Effector CD8-positive, alpha-beta T cell (primary cell): ENCODE data around the gene TESMIN.

Experiments
- DNase-seq: peaks from one replicate; lab custom pipeline; 2025; lab: John Stamatoyannopoulos, UW

The TESMIN gene

GRCh38 chr11:68710409-68710808, 40.9 kb downstream of the TESMIN start:
- no peak for DNase-seq

GRCh38 chr11:68709062-68709461, 42.3 kb downstream of the TESMIN start:
- no peak for DNase-seq

- DNase-seq: no peak
Observed at GRCh38 chr11:68707527-68707926, 43.8 kb downstream of the TESMIN start.

GRCh38 chr11:68704887-68705286, 46.4 kb downstream of the TESMIN start:
- DNase-seq: no peak

- no peak for DNase-seq
Observed at GRCh38 chr11:68698993-68699392, 52.3 kb downstream of the TESMIN start.

- DNase-seq: no peak
Observed at GRCh38 chr11:68695531-68695930, 55.8 kb downstream of the TESMIN start.

GRCh38 chr11:68694431-68695297, 56.7 kb downstream of the TESMIN start:
- DNase-seq: no peak

GRCh38 chr11:68693484-68693882, 57.8 kb downstream of the TESMIN start:
- DNase-seq: no peak

- DNase-seq: no peak
Observed at GRCh38 chr11:68692871-68693483, 58.3 kb downstream of the TESMIN start.

GRCh38 chr11:68692115-68692514, 59.2 kb downstream of the TESMIN start:
- no peak for DNase-seq

- DNase-seq: no peak
Observed at GRCh38 chr11:68691402-68691784, 59.9 kb downstream of the TESMIN start.

- no peak for DNase-seq
Observed at GRCh38 chr11:68690671-68691401, 60.5 kb downstream of the TESMIN start.

- no peak for DNase-seq
Observed at GRCh38 chr11:68689737-68690625, 61.3 kb downstream of the TESMIN start.

GRCh38 chr11:68688881-68689280, 62.4 kb downstream of the TESMIN start:
- DNase-seq: no peak

GRCh38 chr11:68687986-68688385, 63.3 kb downstream of the TESMIN start:
- no peak for DNase-seq

GRCh38 chr11:68687311-68687710, 64.0 kb downstream of the TESMIN start:
- DNase-seq: no peak

- DNase-seq: no peak
Observed at GRCh38 chr11:68686486-68686885, 64.8 kb downstream of the TESMIN start.

- DNase-seq: no peak
Observed at GRCh38 chr11:68685656-68686380, 65.5 kb downstream of the TESMIN start.

GRCh38 chr11:68684385-68685356, 66.6 kb downstream of the TESMIN start, which contains the start of gene GAL:
TSS of gene GAL (plus strand) at chr11:68684544. CDS start at chr11:68684924, 380 bp downstream.
- DNase-seq: no peak
